KOPT-K1 (cell line): ENCODE data around the gene WDR70.

ENCODE experiments used
- H3K27ac ChIP-seq: fragments of 200-600 bp; sonication (generic); 2 replicates; pipeline ENCODE4 v1.5.1; 2016; ENCODE audit warnings: antibody characterized with exemption, mild to moderate bottlenecking, low read depth, low read length; ENCODE audit not compliant: poor library complexity, severe bottlenecking
- H3K36me3 ChIP-seq: fragments of 200-600 bp; sonication (generic); 2 replicates; pipeline ENCODE4 v1.5.1; 2017; ENCODE audit warnings: antibody characterized with exemption, mild to moderate bottlenecking, low read length, moderate library complexity; ENCODE audit not compliant: insufficient read depth
- H3K9me3 ChIP-seq: fragments of 200-600 bp; sonication (generic); 2 replicates; pipeline ENCODE4 v1.5.1; 2017; ENCODE audit warnings: antibody characterized with exemption, low read length, mild to moderate bottlenecking; ENCODE audit not compliant: insufficient read depth, poor library complexity, severe bottlenecking

Gene WDR70

DNA sequence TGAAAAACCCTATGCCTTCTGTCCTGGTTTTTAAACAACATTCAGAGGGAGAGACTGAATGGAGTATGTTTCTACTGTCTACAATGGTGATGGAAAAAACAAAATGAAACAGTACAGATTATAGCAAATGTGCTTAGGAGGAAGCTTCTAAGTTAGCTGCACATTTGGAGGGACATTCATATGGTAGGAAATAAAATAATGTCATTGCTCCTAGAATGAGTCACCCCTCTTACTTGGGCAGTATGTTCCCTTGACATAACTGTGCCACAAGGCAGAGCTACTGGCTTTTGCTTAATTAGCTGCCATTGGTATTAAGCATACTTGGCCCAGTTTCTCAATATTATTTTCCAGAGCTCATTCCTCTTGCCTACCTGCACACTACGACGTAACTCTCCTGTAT, 331.8 kb downstream of the WDR70 start:
- Histone ChIP-seq H3K36me3 (no peaks in the 10 kb centered on the region), H3K9me3 (peaks cover 3% of the 10 kb centered on the region), H3K27ac (no peak overlapping the region)

DNA sequence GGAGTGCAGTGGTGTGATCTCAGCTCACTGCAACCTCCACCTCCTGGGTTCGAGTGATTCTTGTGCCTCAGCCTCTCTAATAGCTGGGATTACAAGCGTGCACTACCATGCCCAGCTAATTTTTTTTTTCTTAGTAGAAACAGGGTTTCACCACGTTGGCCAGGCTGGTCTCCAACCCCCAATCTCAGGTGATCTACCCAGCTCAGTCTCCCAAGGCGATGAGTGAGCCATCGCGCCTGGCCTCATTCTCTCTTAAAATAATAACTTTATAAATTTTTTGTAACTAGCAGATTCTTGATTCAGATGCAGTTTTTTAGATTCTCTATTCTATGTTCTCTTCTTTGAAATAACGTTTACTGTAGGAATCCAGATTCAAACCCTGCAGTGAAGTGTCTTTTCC, 333.6 kb downstream of the WDR70 start:
- Histone ChIP-seq H3K9me3 (no peaks in the 10 kb centered on the region), H3K36me3 (no peaks in the 10 kb centered on the region), H3K27ac (no peak overlapping the region)

DNA sequence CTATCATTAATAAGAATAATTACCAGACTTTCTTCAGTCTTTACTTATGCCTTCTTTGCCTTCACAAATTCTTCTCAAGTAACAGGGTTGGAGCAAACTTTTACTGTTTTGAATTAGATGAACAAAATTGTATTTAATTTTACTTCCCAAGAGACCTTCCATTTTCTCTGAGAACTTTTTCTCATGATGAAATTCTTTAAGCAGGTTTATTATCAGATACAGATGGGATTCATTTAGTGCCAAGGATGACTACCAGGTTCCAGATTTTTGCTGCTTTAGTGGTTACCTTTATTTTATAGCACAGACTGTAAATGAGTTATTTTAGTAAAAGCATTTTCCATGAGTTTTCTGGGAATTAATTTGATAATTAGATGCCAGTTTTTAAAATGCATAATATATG, 335.6 kb downstream of the WDR70 start:
- Histone ChIP-seq H3K36me3 (no peaks in the 10 kb centered on the region), H3K9me3 (no peaks in the 10 kb centered on the region), H3K27ac (no peak overlapping the region)

DNA sequence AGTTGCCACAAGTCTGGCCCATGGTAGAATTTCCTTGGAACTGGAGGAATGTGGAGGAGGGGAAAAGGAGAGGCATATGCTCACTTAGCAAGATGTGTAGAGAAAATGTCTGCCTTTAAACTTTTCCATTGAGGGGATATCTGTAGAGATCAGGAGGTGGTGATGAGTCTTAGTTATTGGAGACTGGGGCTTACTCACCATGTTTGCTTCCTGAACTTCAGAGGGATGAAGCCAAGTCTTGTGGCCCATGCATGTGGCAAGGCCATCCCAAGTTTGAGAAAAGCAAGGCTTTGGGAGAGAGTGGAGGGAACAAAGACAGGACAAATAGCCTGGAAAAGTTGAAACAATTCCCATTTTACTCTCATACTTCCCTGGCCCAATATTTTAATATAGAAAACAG, 336.2 kb downstream of the WDR70 start:
- no peaks in the 10 kb centered on the region for H3K9me3 ChIP-seq
- H3K27ac ChIP-seq = no peak overlapping the region
- no peaks in the 10 kb centered on the region for H3K36me3 ChIP-seq

- Histone ChIP-seq H3K27ac (no peak overlapping the region), H3K36me3 (no peaks in the 10 kb centered on the region), H3K9me3 (no peaks in the 10 kb centered on the region)
These were observed 336.9 kb downstream of the WDR70 start for GRCh38 chr5:37715992-37716391.

DNA sequence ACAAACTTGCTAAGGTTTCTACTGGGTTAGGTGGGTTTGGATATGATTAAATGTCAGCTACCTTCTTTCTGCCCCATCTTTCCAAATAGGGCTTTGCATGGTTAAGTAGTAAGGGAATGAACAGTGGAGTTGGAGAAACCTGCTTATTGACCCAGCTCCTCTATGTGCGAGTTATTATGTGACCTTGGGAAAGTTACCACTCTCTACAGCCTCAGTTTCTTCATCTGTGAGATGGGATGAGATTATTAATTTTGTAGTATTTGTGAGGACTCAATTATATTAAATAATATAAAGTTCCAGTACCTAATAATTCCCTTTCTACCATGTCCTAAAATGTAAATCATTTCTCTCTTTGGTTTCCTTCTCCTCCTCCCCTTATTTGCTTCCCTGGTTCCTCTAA, 337.3 kb downstream of the WDR70 start:
- H3K9me3 ChIP-seq = no peaks in the 10 kb centered on the region
- no peaks in the 10 kb centered on the region for H3K36me3 ChIP-seq
- H3K27ac ChIP-seq = no peak overlapping the region

GRCh38 chr5:37717276-37717612, 338.1 kb downstream of the WDR70 start:
- Histone ChIP-seq H3K9me3 (no peaks in the 10 kb centered on the region), H3K27ac (no peak overlapping the region), H3K36me3 (no peaks in the 10 kb centered on the region)

DNA sequence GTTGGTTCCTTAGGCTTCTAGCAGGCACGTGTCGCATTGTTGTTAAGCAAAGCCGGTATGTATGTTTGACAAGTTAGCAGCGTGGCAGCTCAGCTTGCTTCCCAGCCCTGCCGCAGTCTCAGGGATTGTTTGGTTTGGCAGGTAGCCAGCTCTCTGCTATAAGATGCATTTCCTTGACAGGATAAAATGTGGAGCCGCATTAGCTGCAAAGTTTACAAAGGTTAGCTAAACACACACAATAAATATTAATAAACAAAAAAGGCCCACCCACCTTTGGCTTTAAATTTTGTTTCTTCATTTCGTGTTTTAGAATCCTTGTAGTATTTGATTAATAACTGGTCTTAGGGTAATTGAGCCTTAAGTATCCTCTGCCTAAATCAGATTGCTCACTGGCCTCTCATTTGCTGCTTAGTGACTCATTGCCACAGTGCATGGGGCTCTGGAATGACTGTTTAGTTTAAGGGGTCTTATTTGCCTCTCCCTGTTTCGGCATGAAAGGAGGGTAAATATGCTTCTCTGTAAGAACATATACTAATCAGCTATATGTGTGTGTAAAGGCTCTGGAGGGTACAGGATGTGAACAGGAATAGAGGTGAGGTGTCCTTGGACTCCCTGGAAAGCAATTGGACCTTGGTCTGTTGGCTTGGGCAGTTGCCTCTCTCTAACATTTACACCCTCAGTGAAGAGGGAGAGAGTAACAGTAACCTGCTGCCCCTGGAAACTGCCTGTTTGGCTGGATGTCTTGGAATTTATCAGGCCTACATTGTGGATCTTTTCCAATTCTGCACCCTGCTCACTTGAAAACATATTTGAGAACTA, 338.7 kb downstream of the WDR70 start:
- no peaks in the 10 kb centered on the region for H3K9me3 ChIP-seq
- no peaks in the 10 kb centered on the region; the same call in 1 of the 2 replicates for H3K36me3 ChIP-seq
- H3K27ac ChIP-seq = no peak overlapping the region

DNA sequence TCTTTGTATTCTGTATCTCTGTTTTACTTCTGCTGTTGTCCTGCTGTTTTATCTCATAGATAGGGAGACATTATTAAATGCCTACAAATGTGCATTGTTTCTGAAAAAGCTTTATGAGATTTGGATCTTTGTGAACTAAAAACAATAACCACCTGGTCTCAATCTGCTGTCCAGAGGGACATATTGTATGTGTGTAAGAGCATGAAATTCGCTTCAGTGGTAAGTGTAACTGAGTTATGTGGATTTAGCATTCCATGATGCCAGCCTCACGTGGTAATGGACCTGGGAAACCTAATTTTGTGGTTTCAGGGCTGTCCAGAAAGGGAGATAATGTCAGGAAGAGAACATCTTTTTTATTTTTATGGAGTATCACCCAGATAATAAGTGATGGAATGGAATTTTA, 341.4 kb downstream of the WDR70 start:
- Histone ChIP-seq H3K27ac (no peak overlapping the region), H3K36me3 (no peaks in the 10 kb centered on the region; the same call in none of the 2 replicates), H3K9me3 (no peaks in the 10 kb centered on the region)

- no peak overlapping the region for H3K27ac ChIP-seq
- H3K9me3 ChIP-seq = no peaks in the 10 kb centered on the region
- no peaks in the 10 kb centered on the region; the same call in none of the 2 replicates for H3K36me3 ChIP-seq
These were observed 342.3 kb downstream of the WDR70 start for GRCh38 chr5:37721447-37721871.

GRCh38 chr5:37722236-37723161, 343.4 kb downstream of the WDR70 start:
- no peaks in the 10 kb centered on the region for H3K9me3 ChIP-seq
- H3K36me3 ChIP-seq = no peaks in the 10 kb centered on the region; the same call in none of the 2 replicates
- H3K27ac ChIP-seq = no peak overlapping the region

DNA sequence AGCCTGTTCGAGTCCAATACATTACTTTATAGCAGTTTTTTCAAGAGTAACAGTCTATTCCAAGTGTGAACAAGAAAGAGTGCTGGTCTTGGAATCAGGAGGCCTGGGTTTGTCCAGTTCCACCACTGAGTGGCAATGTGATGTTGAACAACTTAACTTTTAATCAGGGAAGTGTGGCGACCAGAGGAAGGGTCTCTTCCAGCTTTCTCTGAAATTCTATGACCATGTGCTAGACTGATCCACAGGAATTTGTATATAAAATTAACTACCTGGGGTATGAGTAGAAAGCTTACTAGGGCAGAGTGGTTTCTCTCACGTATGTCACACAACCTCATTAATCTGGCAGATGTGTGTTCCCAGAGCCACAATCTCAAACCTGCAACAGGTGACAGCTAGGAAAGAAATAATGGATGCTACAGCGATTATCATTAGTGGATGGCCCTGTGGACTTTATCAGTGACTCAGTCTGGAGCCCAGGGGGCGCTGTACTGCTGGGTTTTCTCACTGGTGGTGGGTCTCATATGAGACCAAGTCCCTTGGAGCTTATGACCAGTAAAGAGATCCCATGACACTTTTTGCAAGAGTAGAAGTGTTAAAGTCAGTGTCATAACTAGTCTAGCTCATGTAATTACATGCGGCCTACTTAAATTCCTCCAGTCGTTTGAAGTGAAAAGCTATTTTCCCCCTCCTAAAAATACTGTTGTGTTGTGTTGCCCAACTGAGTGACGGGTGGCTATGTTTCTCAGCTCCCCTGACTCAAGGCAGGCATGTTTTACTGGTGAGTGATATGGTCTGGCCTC, 344.2 kb downstream of the WDR70 start:
- H3K9me3 ChIP-seq = no peaks in the 10 kb centered on the region
- peaks cover 5% of the 10 kb centered on the region for H3K36me3 ChIP-seq
- no peak overlapping the region for H3K27ac ChIP-seq

- no peak overlapping the region for H3K27ac ChIP-seq
- no peaks in the 10 kb centered on the region for H3K9me3 ChIP-seq
These were observed 345.4 kb downstream of the WDR70 start for GRCh38 chr5:37724395-37725125.

DNA sequence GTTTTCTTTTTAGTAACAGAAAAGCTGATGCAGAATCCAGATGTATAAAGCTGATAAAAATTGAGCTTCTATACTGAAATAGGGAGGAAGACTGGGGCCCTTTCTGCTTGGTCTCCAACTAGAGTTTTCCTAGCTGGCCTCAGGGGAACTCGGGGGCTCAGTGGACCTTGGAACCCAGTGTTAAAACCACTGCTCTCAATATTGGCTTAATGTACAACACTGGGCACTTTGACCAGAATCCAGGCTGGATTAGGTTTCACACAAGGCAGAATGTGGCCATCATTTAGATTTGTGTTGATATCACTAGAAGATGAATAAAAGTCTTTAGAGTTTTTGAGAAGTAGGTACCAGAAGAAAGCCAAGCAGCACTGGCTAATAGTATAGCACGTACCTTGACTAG, 346.1 kb downstream of the WDR70 start:
- Histone ChIP-seq H3K9me3 (no peaks in the 10 kb centered on the region), H3K27ac (no peak overlapping the region), H3K36me3 (peaks cover 15% of the 10 kb centered on the region)

More at GRCh38 chr5:37724395-37725125, 345.4 kb downstream of the WDR70 start:
- peaks cover 15% of the 10 kb centered on the region for H3K36me3 ChIP-seq
